Measurements from ENCODE around the gene KRT77.

Gene KRT77

GRCh38 chr12:52657250-52657902, 45.9 kb downstream of the KRT77 start:
- FAIRE-seq (no peak), DNase-seq (ENCODE audit: low spot score) (no peak)

GRCh38 chr12:52656616-52657015, 46.7 kb downstream of the KRT77 start:
- no peak for FAIRE-seq
- DNase-seq (ENCODE audit: low spot score), result no peak

- no peak for DNase-seq (ENCODE audit: low spot score)
Measured at GRCh38 chr12:52655720-52656124, 47.6 kb downstream of the KRT77 start.

GRCh38 chr12:52655251-52655650, 48.1 kb downstream of the KRT77 start:
- FAIRE-seq (no peak), DNase-seq (ENCODE audit: low spot score) (peak; percentile 14)

More at GRCh38 chr12:52655720-52656124, 47.6 kb downstream of the KRT77 start:
- FAIRE-seq, result no peak

GRCh38 chr12:52651726-52652261, 51.5 kb downstream of the KRT77 start, which contains the start of gene KRT2:
TSS of gene KRT2 (minus strand) at chr12:52652211. CDS start at chr12:52652142, 69 bp downstream.
- no peak for FAIRE-seq
- DNase-seq (ENCODE audit: low spot score), result no peak

GRCh38 chr12:52650520-52651081, 52.7 kb downstream of the KRT77 start:
- DNase-seq (ENCODE audit: low spot score), result no peak
- FAIRE-seq, result no peak

GRCh38 chr12:52649066-52649465, 54.3 kb downstream of the KRT77 start:
- FAIRE-seq, result no peak
- no peak for DNase-seq (ENCODE audit: low spot score)

- peak; percentile 5 for FAIRE-seq
- DNase-seq (ENCODE audit: low spot score), result no peak
Measured at GRCh38 chr12:52648012-52648550, 55.2 kb downstream of the KRT77 start.

GRCh38 chr12:52647601-52648000, 55.7 kb downstream of the KRT77 start:
- DNase-seq (ENCODE audit: low spot score) (no peak), FAIRE-seq (no peak)

- DNase-seq (ENCODE audit: low spot score) (no peak), FAIRE-seq (no peak)
Measured at GRCh38 chr12:52646613-52647012, 56.7 kb downstream of the KRT77 start.

GRCh38 chr12:52645982-52646381, 57.3 kb downstream of the KRT77 start:
- DNase-seq (ENCODE audit: low spot score) (no peak), FAIRE-seq (no peak)

- DNase-seq (ENCODE audit: low spot score) (no peak), FAIRE-seq (no peak)
Measured at GRCh38 chr12:52645120-52645761, 58.1 kb downstream of the KRT77 start.

GRCh38 chr12:52644078-52644415, 59.3 kb downstream of the KRT77 start:
- DNase-seq (ENCODE audit: low spot score) (no peak), FAIRE-seq (no peak)

- FAIRE-seq (no peak), DNase-seq (ENCODE audit: low spot score) (no peak)
Measured at GRCh38 chr12:52643233-52644077, 59.9 kb downstream of the KRT77 start.

GRCh38 chr12:52641468-52641867, 61.9 kb downstream of the KRT77 start:
- DNase-seq (ENCODE audit: low spot score), result no peak
- no peak for FAIRE-seq

Data from urothelium cell line (cell line).